ENCODE data around the gene GOLGA6L25. TPM values are rescaled to one million over a fixed set of nuclear protein-coding genes. Genes with fewer than 3 reads are reported as not detected.
"Not testable (repeated sequence)": the region's sequence is repeated elsewhere in the genome, so short reads cannot be mapped to it uniquely, and the experiment has no call there.

GOLGA6L25 gene
- not detected for polyA plus RNA-seq (2013, experiment 1 of 2; ENCODE audit: insufficient read length)
- polyA plus RNA-seq (2013, experiment 2 of 2; ENCODE audit: insufficient read length): not detected

DNA sequence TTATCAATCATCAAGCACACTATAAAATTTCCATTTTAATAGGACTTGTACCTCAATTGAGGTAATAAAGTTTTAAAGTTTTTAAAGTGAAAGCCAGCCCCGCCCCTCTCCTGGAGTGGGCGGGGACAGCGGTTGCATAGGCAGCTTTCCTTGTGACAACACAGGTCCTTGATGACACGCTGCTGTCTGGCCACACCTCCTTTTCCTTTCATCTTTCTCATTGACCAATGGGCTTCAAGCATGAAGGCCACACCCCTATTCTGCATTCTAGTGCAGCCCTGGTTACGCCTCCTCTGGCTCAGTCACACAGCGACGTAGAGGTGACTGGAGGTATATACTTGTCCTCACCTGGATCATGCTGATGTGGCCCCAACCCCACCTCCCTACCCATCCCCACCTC lies at the start of gene GOLGA6L25:
Gene GOLGA6L25, plus strand, starts transcription at position 301 of the 400 bp plus-strand sequence. Its CDS starts 61 bp downstream, at position 362.
- not testable (repeated sequence) for DNase-seq

DNA sequence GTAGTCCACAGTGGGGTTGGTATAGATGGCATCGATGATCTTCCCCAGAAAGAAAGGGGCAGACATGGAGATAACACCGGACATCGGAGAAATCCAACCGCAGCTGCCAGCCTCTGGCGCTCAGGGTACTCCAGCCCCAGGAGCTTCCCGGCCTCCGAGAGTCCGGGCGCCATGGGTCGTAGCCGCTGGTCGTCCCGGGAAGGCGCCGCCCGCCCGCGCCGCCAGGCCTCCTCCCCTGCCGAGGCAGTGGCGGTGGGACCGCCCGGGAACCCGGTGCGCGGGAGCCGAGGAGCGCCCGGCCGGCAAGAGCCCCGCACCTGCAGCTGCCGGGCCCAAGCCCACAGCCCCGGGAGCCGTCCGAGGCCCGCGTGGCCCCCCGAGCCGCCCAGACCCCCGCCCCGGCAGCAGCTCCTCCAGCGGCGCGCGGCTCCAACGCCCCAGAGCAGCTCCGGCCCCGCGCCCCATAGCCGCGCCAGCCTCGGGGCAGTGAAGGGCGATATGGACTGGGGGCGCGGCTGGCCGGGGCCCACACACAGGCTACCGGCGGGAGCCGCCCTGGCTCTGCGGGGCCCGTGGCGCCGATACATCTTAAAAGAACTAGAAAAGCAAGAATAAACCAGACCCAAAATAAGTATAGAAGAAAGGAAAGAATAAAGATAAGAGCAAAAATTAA lies 45.0 kb upstream of the GOLGA6L25 start:
- not testable (repeated sequence) for DNase-seq

- DNase-seq: not testable (repeated sequence)
Observed at GRCh38 chr15:28514128-28514527, 39.2 kb upstream of the GOLGA6L25 start.

DNA sequence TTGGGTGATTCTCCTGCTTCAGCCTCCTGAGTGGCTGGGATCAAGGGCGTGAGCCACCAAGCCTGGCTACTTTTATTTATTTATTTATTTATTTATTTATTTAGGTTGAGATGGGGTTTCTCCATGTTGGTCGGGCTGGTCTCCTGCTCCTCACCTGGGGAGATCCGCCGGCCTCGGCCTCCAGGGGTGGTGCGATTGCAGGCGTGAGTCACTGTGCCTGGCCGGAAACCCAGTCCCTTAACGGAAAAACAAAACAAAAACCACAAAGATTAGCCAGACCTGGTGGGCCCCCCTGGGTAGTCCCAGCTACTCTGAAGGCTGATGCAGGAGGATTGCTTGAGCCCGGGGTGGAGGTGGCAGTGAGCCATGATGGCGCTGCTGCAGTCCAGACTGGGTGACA lies 38.2 kb upstream of the GOLGA6L25 start:
- not testable (repeated sequence) for DNase-seq

DNA sequence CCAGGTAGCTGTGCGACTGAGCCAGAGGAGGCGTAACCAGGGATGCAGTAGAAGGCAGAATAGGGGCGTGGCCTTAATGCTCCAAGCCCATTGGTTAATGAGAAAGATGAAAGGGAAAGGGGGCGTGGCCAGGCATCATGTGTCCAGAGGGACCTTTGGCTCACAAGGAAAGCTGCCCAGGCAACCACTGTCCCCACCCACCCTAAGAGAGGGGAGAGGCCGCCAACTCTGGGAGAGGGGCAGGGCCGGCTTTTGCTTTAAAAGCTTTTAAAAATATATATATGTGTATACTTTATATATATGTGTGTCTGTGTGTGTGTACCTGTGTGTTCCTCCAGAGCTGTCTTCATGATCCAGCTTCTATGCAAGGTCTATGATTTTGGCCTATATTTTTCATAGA lies 20.4 kb upstream of the GOLGA6L25 start, which contains the start of gene GOLGA8G:
Gene GOLGA8G, minus strand, starts transcription at position 18 of the 400 bp plus-strand sequence. CDS start 62 bp downstream, outside the sequence.
- DNase-seq: not testable (repeated sequence)

DNA sequence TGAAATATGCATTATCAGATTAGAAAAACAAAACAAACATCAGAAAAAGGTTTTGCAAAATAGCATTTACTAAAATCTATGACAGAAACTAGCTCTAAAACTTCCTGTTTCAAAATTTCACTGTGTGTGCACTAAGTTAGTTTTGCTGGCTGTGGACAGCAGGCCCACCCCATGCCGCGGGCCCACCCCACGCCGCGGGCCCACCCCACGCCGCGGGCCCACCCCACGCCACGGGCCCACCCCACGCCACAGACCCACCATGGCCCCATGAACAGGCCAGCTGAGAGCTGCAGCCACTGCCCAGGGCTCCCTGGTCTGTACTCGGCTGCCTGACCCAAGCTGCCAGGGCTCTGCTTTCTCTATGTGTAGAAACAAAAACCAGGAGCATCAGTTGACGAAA lies 20.0 kb downstream of the GOLGA6L25 start:
- not testable (repeated sequence) for DNase-seq

- not testable (repeated sequence) for DNase-seq
Observed at GRCh38 chr15:28588977-28589606, 35.7 kb downstream of the GOLGA6L25 start.

GRCh38 chr15:28589769-28590168 lies 36.4 kb downstream of the GOLGA6L25 start:
- DNase-seq: not testable (repeated sequence)

DNA sequence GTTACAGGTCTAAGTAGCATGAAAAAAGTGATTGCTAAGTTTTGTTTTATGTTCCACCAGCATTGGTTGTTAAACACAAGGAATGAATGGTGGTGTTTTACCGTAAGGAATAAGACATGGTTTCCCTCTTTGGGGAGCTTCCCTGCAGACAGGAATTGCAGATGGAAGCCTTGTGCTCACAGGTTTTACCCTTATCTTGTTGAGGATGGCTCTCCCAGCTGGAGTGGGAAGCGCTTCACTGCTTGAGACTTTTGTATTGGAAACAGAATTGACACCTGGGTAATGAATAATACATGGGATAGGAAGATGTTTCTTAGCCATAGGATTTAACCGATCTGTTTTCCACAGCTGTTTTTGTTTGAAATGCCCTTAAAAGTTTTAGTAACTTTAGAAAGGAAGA lies 39.0 kb downstream of the GOLGA6L25 start:
- DNase-seq: not testable (repeated sequence)

DNA sequence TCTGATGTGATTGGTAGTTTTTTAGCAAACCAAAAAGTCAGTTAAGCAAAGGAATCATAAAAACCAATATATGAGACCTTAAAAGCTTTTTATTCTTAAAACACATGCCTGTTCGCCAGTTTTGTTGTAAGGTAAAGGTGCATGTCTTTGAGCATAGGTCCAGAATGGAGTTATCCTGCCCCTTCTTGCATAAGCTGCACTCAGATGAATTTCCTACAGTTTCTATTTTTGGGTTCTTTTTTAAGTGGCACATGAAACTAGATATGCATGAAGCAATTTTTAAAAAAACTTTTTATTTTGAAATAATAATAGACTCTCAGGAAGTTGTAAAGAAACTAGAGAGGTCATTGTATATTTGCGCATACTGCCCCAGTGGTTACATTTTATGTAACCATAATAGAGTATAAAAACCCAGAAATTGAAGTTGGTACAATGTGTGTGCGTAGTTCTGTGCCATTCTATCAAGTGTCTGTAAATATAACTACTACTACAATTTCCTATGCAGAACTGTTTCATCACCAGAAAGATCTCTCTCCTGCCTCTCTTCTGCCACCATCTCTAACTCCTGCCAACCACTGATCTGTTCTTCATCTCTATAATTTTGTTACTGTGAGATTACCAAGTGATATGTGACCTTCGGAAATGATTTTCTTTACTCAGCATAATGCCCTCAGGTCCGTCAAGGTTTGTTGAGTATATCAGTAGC lies 40.2 kb downstream of the GOLGA6L25 start:
- not testable (repeated sequence) for DNase-seq

GRCh38 chr15:28597471-28597870 lies 44.1 kb downstream of the GOLGA6L25 start:
- not testable (repeated sequence) for DNase-seq

- not testable (repeated sequence) for DNase-seq
Observed at GRCh38 chr15:28598209-28598608, 44.8 kb downstream of the GOLGA6L25 start.

- DNase-seq: not testable (repeated sequence)
Observed at GRCh38 chr15:28602152-28602551, 48.8 kb downstream of the GOLGA6L25 start.

Data from fibroblast of skin of back (primary cell).